Stimulated activated CD8-positive, alpha-beta memory T cell treated with anti-CD3 and anti-CD28 coated beads, Interleukin-4, amount 100 ng/mL, for 24 hours (primary cell): ENCODE measurements around the gene SLC9C2.
"Not testable (repeated sequence)": the region's sequence is repeated elsewhere in the genome, so short reads cannot be mapped to it uniquely, and the experiment has no call there.

Experiments used
- DNase-seq: peaks from one replicate; pipeline ENCODE4 v3.0.0-alpha.2; 2020; ENCODE audit warnings: low read depth

Gene SLC9C2

GRCh38 chr1:173485401-173485800, 117.5 kb downstream of the SLC9C2 start:
- no peak for DNase-seq

GRCh38 chr1:173484276-173484675, 118.6 kb downstream of the SLC9C2 start:
- DNase-seq: no peak

- DNase-seq: no peak
These were observed 120.2 kb downstream of the SLC9C2 start for GRCh38 chr1:173482683-173483082.

GRCh38 chr1:173481195-173481772, 121.6 kb downstream of the SLC9C2 start:
- DNase-seq: no peak

GRCh38 chr1:173479649-173480048, 123.2 kb downstream of the SLC9C2 start:
- DNase-seq: no peak

GRCh38 chr1:173478094-173478674, 124.7 kb downstream of the SLC9C2 start:
- no peak for DNase-seq

- no peak for DNase-seq
These were observed 125.4 kb downstream of the SLC9C2 start, which contains the start of gene PRDX6 for GRCh38 chr1:173477286-173478093. PRDX6 (plus strand) TSS chr1:173477335; CDS start chr1:173477398, 63 bp downstream.

- DNase-seq: peak; percentile 77
These were observed 126.1 kb downstream of the SLC9C2 start for GRCh38 chr1:173476665-173477285.

- DNase-seq: no peak
These were observed 126.6 kb downstream of the SLC9C2 start for GRCh38 chr1:173476197-173476664.

GRCh38 chr1:173475564-173476196, 127.2 kb downstream of the SLC9C2 start:
- no peak for DNase-seq

- DNase-seq: not testable (repeated sequence)
These were observed 128.0 kb downstream of the SLC9C2 start for GRCh38 chr1:173474780-173475421.

- DNase-seq: no peak
These were observed 128.6 kb downstream of the SLC9C2 start for GRCh38 chr1:173474097-173474779.

GRCh38 chr1:173473599-173474011, 129.3 kb downstream of the SLC9C2 start:
- no peak for DNase-seq

- no peak for DNase-seq
These were observed 132.3 kb downstream of the SLC9C2 start for GRCh38 chr1:173470608-173471007.

GRCh38 chr1:173469656-173470055, 133.2 kb downstream of the SLC9C2 start:
- DNase-seq: no peak

GRCh38 chr1:173467426-173467825, 135.4 kb downstream of the SLC9C2 start:
- no peak for DNase-seq

- not testable (repeated sequence) for DNase-seq
These were observed 138.7 kb downstream of the SLC9C2 start for GRCh38 chr1:173464185-173464584.

GRCh38 chr1:173462666-173463065, 140.2 kb downstream of the SLC9C2 start:
- not testable (repeated sequence) for DNase-seq

- DNase-seq: no peak
These were observed 143.0 kb downstream of the SLC9C2 start for GRCh38 chr1:173459885-173460284.

GRCh38 chr1:173454966-173455524, 147.8 kb downstream of the SLC9C2 start:
- DNase-seq: no peak

- no peak for DNase-seq
These were observed 148.9 kb downstream of the SLC9C2 start for GRCh38 chr1:173453982-173454381.
